ENCODE results near the gene NTHL1.

NTHL1 gene

DNA sequence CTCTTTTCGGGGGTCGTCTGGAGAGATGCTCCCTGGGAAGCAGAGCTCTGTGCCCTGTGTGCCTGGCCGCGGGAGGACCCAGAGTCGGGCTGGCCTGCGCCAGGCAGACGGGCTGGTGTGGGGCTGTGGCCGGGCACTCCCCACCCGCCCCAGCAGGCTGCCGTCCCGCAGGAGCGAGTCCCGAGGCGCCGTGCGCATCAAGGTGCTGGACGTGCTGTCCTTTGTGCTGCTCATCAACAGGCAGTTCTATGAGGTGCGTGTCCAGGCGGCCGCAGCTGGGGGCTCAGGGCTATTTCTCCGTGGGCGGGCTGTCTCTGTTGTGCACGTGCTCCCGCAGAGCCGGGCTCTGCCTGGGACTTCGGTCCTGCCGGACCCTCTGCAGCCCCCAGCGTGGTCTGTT is 15.2 kb upstream of the NTHL1 start:
- no peak for DNase-seq

DNA sequence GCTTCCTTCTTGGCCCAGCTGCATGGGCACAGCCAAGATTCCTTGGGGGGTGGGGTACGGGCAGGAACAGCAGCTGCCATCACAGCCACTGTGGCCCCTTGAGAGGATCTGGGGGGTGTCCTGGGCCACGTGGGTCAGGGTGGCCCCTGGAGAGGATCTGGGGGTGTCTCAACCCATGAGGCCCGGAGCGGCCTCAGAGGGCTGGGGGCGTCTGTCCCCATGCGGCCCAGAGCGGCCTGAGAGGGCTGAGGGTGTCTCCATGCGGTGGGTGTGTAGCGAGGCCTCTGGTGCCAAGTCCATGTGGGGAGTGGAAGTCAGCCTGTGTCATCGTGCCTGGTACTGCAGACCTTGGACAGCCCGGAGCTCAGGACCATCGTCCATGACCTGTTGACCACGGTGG is 13.9 kb upstream of the NTHL1 start:
- no peak for DNase-seq

DNA sequence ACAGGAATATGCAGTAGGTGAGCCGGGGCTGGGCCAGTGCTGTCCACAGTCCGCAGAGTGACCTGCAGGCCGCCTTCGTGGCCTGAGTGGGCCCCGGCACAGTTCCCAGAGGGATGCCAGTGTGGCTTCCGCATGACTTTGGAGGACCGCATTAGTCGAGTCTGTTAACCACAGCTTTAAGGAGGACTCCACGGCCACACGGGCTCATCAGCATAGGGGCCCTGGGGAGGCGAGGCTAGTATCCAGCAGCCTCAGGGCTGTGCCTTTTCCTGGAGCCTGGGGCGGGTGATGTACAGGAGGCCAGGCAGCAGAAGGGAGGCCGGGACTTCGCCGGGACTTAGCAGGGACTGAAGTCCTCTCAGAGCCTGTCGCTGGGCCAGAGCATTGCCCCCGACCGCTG is 13.4 kb upstream of the NTHL1 start:
- no peak for DNase-seq

DNA sequence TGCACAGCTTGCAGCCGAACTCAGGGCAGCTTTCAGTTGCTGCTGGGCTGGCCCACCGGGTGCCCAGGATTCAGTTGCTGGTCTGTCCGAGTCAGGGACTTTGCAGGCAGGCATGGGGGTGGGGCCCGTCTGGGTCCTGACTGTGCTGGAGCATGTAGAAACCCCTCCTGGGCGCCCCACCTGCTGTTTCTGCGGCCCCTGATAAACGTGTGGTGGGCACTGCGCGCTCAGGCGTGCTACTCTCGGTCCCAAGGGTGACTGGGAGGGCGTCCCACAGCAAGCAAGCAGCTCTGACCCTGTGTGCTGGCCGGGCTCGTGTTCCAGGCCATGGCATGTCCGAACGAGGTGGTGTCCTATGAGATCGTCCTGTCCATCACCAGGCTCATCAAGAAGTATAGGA is 12.7 kb upstream of the NTHL1 start:
- DNase-seq: no peak

DNA sequence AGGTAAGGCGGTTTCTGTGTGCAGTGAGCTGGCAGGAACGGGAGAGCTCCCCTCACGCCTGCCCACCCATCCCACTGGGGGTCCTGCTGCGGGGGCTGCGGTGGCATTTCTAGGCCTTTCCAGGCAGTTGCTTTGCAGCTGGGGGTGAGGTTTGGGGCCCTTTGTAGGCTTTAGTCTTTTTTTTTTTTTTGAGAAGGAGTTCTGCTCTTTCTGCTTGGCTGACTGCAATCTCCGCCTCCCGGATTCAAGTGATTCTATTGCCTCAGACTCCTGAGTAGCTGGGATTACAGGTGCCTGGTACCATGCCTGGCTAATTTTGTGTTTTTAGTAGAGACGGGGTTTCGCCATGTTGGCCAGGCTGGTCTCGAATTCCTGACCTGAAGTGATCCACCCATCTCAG is 11.2 kb upstream of the NTHL1 start:
- no peak for DNase-seq

DNA sequence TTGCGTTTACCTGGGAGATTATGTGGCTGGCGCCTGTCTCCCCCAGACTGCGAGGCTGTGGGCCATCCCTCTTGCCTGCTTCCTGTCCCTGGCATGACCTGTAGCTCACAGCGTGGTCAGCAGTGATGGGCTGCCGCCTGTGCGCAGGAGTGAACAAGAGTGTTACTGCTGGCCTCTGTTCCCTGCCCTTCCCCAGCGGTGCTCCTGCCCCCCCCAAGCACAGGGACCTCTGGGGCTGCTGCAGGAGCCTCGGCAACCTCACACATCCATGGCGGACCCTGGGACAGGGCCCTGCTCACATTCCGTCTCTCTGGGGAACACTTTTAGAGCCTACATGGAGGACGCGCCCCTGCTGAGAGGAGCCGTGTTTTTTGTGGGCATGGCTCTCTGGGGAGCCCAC is 10.8 kb upstream of the NTHL1 start:
- DNase-seq: no peak

DNA sequence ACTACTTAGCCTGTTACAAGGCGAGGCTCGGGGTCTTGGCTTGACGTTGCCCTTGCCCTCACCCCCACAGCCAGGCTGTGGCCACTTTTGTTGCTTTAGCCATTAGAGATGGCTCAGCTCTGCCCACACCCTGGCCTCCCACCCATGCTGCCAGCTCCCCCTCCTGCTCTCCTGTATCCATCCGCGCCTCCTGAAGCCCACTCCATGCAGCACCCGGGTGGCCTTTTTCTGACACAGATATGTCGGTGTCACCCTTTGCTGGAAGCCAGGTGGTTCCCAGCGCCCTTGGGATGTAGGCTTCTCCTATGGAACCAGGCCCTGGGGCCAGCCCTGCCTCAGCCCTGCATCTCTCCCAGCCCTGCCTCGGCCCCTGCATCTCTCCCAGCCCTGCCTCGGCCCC is 9.8 kb upstream of the NTHL1 start:
- no peak for DNase-seq

DNA sequence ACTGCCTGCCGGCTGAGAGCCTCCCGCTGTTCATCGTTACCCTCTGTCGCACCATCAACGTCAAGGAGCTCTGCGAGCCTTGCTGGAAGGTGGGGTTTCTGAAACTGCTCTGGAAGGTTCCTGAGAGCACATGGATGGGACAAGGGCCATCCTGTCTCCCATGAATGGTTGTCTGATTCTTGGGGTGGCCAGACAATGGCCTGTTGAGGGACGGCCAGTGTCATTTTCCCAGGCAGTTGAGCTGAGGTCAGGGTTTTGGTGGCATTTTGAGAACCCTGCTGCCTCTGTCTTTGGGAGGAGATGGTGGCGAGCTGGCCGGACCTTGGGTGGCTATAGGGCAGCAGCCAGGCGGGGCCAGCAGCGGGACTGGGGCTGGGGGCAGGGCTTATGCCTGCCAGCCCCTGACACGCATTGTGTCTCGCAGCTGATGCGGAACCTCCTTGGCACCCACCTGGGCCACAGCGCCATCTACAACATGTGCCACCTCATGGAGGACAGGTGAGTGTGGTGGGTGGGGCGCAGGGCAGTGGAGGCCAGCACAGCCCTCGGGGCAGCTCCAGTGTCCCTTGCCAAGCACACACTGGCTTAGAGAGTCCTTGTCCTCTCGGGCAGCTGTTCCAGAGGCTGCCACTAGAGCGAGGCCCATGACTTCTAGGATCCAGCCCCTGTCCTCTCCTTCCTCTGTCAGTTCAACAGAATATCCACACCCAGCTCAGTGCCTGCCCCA is 9.2 kb upstream of the NTHL1 start:
- DNase-seq: no peak

DNA sequence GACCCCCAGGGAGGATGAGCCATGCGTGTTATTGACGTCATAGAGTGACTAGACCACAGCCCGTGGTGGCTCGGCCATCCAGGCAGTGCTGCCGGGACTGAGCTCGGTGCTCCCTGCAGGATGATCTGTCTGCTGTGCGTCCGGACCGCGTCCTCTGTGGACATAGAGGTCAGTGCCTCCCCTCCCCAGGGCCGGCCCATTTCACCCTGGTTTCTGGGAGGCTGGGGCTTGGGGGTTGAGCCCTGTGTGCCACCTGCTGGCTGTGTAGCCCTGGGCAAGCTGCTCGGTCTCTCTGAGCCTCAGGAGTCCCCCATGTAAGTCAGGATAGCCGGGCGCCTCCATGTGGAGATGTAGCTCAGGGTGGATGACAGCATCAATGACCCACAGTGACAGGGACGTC is 8.4 kb upstream of the NTHL1 start:
- no peak for DNase-seq

DNA sequence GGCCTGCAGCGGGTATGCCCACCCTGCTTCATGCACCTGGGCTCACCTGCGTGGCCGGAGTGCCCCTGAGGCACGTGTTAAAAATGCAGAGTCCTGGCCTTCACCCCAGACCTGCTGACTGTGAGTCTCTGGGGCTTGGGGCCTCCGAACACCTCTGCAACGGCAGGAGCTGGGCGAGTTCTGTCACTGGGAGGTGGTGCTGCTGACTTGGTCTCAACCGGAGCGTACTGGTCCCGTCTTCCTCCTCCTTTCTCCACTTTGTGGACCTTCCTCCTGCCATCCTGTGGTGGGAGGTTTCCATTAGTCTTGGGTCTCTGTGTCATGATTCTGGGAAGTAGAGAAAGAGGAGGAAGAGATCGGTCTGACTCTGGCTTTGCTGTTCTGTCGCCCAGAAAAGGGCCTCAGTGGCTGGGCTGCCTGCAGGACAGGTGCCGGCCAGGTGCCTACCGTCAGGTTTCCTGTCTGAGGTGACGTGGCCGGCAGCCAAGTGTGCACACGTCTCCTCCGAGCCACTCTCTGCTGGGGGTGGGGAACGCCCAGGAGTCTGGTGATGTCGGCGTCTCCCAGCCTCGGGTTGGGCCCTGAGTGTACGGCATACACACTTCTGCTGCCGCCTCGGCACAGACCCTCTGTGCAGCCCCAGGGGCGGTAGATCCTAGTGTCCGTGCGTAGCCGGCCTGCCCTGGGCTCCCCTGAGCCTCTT is 7.1 kb upstream of the NTHL1 start:
- DNase-seq: no peak

DNA sequence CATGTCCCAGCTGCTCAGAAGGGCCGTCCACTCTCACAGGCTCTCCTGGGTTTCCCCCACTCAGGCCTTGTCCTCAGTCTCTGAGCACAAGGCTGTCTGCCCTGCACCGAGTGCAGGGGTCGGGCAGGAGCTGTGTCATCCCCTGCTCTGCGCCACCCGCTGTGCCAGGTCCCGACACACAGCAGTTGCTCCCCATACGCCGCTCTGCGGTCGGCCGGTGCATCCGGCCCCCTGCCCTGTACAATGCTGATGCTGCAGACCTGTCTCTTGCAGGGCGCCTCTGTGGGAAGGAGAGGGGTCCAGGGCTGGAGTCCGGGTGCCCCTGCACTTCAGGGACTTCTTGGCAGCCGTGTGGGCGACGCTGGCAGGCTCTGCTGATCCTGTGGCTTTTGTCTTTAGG is 6.3 kb upstream of the NTHL1 start:
- no peak for DNase-seq

DNA sequence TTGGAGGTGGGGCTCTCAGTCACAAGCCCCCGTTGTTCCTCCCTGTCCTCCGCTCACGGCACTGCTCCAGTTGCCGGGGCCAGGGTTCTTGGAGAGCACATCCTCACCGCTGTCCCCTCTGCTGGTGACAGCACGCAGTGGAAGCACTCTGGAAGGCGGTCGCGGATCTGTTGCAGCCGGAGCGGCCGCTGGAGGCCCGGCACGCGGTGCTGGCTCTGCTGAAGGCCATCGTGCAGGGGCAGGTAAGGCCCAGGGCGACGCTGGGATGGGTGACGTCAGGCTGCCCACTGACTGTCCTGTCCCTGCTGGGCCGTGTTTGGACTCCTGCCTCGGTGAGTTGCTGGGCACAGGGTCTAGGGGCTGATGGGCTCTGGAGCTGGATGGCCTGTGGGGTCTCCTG is 5.6 kb upstream of the NTHL1 start:
- no peak for DNase-seq

DNA sequence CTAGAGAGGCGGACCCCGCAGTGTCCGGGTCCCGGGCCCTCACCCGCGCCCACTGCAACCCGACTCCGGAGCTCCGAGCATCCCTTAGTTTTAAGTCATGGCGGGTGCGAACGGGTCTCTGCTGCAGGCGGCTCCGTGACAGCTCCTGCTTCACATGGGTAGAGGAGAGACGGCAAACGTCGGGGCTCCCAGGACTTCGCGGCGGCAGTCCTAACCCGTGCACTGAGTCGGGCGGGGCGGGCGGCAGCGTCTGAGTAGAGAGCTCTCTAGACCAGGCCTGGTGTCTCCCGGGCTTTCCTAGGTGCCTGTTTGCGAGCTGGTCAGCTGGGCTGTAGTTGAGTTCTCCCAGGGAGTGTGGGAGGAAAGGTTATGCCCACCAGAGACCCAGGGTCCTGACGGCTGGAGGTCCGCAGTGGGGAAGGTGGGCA is 496 bp upstream of the NTHL1 start:
- no peak for DNase-seq

DNA sequence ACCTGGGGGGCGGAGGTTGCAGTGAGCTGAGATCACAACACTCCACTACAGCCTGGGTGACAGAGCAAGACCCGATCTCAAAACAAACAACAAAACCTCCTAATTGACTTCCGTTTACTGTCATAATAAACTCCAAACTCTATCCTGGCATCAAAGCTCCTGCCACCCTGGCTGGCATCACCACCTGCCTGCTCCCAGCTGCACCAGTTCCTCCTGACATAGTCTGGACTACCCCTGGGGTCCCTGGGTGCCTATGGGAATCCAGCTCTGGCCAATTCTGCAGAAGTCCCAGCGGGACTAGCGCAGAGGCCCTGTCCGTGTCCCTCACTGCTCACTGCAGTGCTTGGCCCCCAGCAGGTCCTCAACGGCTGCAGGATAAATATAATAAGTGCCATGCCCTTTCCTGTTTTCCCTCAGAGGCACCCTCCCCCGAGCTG is 723 bp downstream of the NTHL1 start:
- no peak for DNase-seq

DNA sequence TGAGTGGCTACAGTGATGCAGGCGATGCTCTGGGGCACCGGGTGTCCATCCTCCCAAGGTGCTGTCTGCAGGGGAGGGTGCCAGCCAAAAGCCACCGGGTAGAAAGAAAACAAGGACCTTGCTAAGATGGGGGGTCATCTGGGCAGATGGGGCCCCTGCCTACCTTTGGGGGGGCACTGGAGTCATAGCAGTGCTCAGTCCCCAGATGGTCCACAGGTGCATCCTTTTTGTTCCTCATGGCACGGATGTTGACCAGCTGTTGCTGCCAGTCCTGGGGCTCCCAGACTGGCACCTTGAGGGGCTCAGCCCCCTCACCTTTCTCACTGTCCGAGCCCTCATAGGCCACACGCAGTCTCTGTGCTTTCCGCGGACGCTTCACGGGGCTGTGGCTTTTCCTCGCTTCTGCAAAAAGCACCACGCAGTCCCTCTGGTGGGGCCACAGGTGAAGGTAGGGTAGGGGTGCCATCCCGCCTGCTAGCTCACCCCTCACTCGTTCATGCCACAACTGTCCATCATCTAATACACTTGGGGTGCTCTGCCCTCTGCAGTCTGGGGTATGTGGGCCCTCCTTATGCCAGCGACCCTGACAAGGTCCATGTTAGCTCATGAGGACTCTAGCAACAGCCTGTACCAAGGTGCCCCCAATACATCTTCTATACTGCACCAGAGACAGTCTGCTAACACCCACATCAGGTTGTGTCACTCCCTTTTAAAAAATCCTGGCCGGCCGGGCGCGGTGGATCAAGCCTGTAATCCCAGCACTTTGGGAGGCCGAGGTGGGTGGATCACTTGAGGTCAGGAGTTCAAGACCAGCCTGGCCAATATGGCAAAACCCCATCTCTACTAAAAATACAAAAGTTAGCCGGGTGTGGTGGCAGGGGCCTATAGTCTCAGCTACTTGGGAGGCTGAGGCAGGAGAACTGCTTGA is 1.4 kb downstream of the NTHL1 start:
- DNase-seq: no peak

DNA sequence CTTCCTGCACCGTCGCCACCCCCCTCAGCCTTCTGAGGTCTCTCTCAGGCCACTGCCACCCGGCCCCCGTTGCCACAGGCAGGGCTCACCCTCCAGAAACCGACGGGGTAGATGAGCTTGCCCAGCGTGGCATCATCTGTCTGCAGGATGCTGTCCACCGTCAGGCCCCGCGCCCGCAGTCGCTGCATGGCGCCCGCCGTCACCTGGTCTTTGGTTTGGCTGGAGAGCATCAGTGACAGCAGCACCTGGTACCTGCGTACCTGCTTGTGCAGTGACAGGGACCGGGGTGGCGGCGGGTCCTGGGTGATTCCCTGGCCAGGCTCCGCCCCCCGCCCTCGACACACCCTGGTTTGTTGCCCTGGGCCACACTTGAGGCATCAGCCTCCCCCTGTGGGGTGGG is 3.1 kb downstream of the NTHL1 start:
- no peak for DNase-seq

DNA sequence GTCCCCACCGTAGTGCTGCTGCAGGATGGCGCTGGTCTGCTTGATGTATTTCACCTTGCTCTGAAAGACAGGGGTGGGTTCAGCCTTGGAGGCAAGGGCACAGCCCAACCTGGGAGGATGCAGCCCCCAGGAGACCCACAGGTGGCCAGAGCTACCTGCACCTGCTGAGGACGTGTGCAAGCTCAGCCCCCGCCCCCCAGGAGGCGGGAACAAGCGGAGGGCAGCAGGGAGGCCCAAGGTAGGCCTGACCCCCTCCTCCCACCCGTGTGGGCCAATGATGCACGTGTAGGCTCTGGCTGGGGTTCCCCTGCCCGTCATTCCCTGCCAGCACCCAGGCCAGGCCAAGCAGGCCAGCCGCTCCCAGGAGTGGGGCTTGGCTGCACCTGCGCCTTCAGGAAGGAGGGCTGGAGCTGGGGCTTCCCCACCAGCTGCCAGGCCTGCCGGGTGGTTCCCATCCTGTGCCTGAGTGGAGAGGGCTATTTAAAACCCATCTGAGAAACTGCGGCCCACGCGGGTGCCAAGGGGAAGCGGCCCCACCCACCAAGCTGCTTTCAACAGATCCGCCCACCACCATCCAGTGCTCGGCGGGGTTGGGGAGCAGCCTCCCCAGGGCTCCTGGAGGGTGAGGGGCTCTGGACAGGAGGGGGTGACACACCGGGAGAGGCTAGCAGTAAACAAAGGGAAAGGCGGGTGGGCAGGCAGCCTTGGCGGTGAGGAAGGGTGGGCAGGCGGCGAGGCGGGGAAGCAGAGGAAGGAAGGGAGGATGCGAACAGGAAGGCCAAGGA is 3.8 kb downstream of the NTHL1 start:
- DNase-seq: no peak

DNA sequence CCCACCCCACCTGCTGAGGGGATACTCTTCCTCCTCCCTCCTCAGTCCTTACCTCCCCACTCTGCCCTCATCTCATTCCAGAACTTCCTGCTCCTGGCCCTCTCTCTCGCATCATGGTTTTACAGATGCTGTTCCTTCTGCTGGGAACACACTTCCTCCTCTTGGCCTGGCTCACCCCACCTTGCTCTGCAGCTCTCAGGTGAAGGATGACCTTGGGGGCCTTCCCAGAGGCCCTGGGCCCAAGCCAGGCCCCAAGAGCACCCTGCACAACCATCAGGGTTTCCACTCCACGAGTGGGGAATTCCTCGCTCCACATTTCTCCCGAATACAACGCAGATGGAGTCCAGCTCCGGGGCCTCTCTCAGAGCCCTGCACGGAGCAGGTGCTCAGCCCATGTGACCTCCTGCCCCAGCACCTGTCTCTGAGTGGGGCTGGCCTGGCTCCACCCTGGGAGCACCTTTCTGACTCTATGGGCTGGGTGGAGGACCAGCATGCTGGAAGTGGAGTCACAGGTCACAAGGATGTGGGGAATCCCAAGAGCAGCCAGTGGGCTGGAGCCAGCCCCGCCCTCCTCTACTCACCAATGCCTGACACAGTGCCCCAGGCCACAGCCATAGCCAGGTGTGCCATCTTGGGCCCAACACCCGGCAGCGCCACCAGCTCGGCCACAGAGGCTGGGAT is 4.5 kb downstream of the NTHL1 start:
- DNase-seq: no peak

DNA sequence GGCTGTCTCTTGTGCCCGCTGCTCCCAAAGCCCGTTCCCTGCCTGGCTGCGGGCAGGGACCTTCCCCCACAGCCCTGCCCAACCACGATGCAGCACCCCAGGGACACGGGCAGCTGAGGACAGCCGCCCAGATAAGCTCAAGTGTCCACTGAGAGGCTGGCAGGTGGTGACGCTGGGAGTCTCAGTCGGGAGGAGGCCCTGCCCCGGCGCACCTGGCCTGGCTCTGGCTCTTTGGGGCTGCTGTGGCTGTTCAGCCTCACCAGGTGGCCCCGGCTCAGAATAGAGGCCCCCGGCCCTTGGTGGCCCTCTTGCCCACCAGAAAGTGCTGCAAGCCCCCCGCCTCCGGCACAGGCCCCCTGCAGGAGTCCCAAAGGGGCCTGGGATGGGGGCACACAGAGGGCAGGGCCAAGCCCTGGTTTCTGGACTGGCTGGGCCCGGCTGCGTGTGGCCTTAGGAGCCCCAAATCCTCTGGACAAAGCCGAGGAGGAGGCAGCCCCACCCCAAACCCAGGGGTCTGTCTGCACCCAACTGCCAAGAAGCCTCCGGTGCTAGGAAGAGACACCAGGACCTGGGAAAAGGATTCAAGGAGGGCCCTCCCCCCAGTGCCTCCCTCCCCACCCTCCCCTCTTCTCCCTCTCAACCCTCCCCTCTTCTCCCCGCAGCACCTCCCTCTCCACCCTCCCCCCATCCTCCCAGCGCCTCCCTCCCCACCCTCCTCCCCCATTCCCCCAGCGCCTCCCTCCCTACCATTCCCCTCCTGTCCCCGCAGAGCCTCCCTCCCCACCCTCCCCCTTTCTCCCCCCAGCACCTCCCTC is 5.3 kb downstream of the NTHL1 start:
- DNase-seq: no peak

DNA sequence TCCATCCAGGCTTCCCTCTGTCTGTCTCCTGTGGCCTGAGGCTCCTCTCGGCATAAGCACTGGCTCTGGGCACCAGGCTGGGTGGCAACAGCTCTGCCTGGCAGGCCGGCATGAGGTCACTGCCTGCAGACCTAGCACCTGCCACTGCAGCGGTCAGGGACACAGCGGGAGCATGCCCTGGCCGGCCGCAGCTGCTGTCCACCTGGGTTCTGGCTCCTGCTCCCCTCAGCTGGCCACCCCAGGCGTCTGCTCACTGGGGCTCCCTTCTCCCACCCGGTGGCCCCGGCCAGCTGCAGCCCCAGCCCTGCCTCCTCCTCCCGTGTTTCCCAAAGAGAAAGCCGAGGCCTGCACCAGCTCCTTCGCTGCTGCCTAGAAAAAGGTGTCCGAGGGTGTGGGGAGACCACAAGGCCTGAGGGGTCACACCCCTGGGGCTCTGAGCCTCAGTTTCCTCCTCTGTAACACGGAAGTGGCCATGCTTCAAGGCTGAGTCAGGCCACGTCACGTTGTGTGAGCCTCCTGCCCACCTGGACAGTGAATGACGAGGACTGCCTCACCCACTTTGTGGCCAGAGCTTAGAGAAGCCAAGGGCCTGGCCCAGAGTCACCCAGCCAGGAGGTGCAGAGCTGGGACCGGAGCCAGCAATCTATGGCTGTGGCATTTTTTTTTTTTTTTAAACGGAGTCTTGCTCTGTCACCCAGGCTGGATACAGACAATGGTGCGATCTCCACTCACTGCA is 6.7 kb downstream of the NTHL1 start:
- DNase-seq: no peak

All from EL (cell line).